BJ (cell line): ENCODE measurements around the gene TSR3. TPM values are rescaled to one million over a fixed set of nuclear protein-coding genes. Genes with fewer than 3 reads are reported as not detected.

Source experiments
- CTCF ChIA-PET: fragments of 350-600 bp; formaldehyde crosslinking; extraction: SDS; loops from one replicate; lab custom pipeline; 2021; ENCODE audit warnings: antibody characterized with exemption, inconsistent platforms; lab: Yijun Ruan, JAX
- POLR2A ChIA-PET: fragments of 300-600 bp; sonication (Branson Sonifier 250); formaldehyde crosslinking; extraction: SDS; loops from one replicate; lab custom pipeline; 2021; ENCODE audit warnings: antibody characterized with exemption; lab: Charles Lee
- DNase-seq: peaks from one replicate; pipeline ENCODE4 v3.0.0-alpha.2; 2011; ENCODE audit warnings: low read depth
- H3K27me3 ChIP-seq: 2 replicates; pipeline ENCODE4 v1.6.0; 2011; ENCODE audit warnings: low read length; ENCODE audit not compliant: control insufficient read depth, insufficient read depth
- H3K36me3 ChIP-seq: 2 replicates; pipeline ENCODE4 v1.5.1; 2011; ENCODE audit warnings: low read length; ENCODE audit not compliant: control insufficient read depth, insufficient read depth
- H3K4me3 ChIP-seq: 2 replicates; pipeline ENCODE4 v1.5.1; 2011; ENCODE audit warnings: low read depth, mild to moderate bottlenecking, control low read depth, low read length
- polyA plus RNA-seq: library from polyadenylated mRNA; depleted of rRNA; stranded (reverse); fragments of >200 nt; gene quantifications from 2 replicates; pipeline ENCODE4 v1.2.3, GENCODE V29; 2011
- TF ChIP-seq, protein P1 (sequence below): IDR thresholded peaks from 2 replicates; pipeline ENCODE4 v1.5.1; 2011; ENCODE audit warnings: low read depth, mild to moderate bottlenecking, control low read depth, inconsistent platforms, low read length, moderate library complexity; ENCODE audit not compliant: insufficient read depth

The TSR3 gene
- polyA plus RNA-seq, 1 experiment = 52.3 TPM

DNA sequence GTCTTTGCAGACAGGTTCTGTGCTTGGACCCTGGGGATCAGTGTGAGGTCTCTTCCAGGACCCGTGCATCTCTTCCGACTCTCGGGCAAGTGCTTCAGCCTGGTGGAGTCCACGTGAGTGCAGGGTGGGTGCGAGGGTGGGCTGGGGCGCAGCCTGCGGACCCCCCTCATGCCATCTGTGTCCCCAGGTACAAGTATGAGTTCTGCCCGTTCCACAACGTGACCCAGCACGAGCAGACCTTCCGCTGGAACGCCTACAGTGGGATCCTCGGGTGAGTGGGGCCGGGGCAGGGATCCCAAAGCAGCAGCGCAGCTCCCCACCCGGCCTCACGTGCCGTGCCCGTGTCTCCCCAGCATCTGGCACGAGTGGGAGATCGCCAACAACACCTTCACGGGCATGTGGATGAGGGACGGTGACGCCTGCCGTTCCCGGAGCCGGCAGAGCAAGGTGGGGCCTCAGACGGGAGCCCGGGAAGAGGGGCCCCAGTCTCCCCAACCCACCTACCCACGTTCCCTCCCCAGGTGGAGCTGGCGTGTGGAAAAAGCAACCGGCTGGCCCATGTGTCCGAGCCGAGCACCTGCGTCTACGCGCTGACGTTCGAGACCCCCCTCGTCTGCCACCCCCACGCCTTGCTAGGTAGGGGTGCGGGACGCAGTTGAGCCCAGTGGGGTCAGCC lies 10.1 kb upstream of the TSR3 start:
- Histone ChIP-seq H3K27me3 (no peaks in the 10 kb centered on the region), H3K36me3 (peaks cover 32% of the 10 kb centered on the region), H3K4me3 (no peak overlapping the region)
- POLR2A ChIA-PET = no interaction called here
- TF ChIP-seq, protein P1, sequence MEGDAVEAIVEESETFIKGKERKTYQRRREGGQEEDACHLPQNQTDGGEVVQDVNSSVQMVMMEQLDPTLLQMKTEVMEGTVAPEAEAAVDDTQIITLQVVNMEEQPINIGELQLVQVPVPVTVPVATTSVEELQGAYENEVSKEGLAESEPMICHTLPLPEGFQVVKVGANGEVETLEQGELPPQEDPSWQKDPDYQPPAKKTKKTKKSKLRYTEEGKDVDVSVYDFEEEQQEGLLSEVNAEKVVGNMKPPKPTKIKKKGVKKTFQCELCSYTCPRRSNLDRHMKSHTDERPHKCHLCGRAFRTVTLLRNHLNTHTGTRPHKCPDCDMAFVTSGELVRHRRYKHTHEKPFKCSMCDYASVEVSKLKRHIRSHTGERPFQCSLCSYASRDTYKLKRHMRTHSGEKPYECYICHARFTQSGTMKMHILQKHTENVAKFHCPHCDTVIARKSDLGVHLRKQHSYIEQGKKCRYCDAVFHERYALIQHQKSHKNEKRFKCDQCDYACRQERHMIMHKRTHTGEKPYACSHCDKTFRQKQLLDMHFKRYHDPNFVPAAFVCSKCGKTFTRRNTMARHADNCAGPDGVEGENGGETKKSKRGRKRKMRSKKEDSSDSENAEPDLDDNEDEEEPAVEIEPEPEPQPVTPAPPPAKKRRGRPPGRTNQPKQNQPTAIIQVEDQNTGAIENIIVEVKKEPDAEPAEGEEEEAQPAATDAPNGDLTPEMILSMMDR = no peak
- CTCF ChIA-PET = interaction anchor here (1.4 kb wide), 1 partner anchor 16 kb away, joined by 4 read pairs; no protein-coding TSS in a partner anchor
- DNase-seq = no peak

- ChIA-PET CTCF (no interaction called here), POLR2A (no interaction called here)
- no peak for DNase-seq
- H3K27me3 ChIP-seq = no peaks in the 10 kb centered on the region
- peaks cover 16% of the 10 kb centered on the region for H3K36me3 ChIP-seq
- TF ChIP-seq, protein P1 = no peak
- no peak overlapping the region for H3K4me3 ChIP-seq
Measured at GRCh38 chr16:1357906-1358566, 6.4 kb upstream of the TSR3 start.

- peaks cover 3% of the 10 kb centered on the region for H3K36me3 ChIP-seq
- DNase-seq = no peak
- H3K4me3 ChIP-seq = no peak overlapping the region
- H3K27me3 ChIP-seq = no peaks in the 10 kb centered on the region
- TF ChIP-seq, protein P1 = no peak
- CTCF ChIA-PET = interaction anchor here (0.7 kb wide), 1 partner anchor 9 kb away, joined by 3 read pairs; no protein-coding TSS in a partner anchor
- POLR2A ChIA-PET = no interaction called here
Measured at GRCh38 chr16:1356061-1356900, 4.6 kb upstream of the TSR3 start.

GRCh38 chr16:1355591-1355990 lies 3.9 kb upstream of the TSR3 start:
- no peaks in the 10 kb centered on the region for H3K27me3 ChIP-seq
- no peak for DNase-seq
- H3K4me3 ChIP-seq = no peak overlapping the region
- ChIA-PET CTCF (no interaction called here), POLR2A (no interaction called here)
- peaks cover under 1% of the 10 kb centered on the region for H3K36me3 ChIP-seq
- TF ChIP-seq, protein P1 = no peak
